HG02588 (cell line): ENCODE data around the gene DAPK2.
"Not testable (repeated sequence)": the region's sequence is repeated elsewhere in the genome, so short reads cannot be mapped to it uniquely, and the experiment has no call there.

Experiments
- ATAC-seq: cut with Tn5 transposase; IDR thresholded peaks from one replicate; pipeline ENCODE4 v1.9.1; 2021; ENCODE audit warnings: mild to moderate bottlenecking, moderate library complexity; ENCODE audit not compliant: unreplicated experiment

The DAPK2 gene

GRCh38 chr15:64046421-64047153 lies at the start of gene DAPK2:
TSS of gene DAPK2 (minus strand) at chr15:64046485. CDS start at chr15:64040261, 6,224 bp downstream.
- peak; percentile 58 for ATAC-seq

GRCh38 chr15:64095431-64095794 lies 49.1 kb upstream of the DAPK2 start:
- ATAC-seq: no peak

GRCh38 chr15:64093627-64094417 lies 47.5 kb upstream of the DAPK2 start, which contains the start of gene CIAO2A:
TSS of gene CIAO2A (minus strand) at chr15:64093838. CDS start at chr15:64093768, 70 bp downstream.
- peak; percentile 67 for ATAC-seq

- peak; percentile 20 for ATAC-seq
Measured at GRCh38 chr15:64092864-64093626, 46.8 kb upstream of the DAPK2 start.

GRCh38 chr15:64092075-64092820 lies 46.0 kb upstream of the DAPK2 start:
- ATAC-seq: no peak

- no peak for ATAC-seq
Measured at GRCh38 chr15:64090527-64090926, 44.2 kb upstream of the DAPK2 start.

GRCh38 chr15:64089543-64090280 lies 43.4 kb upstream of the DAPK2 start:
- ATAC-seq: no peak

- ATAC-seq: no peak
Measured at GRCh38 chr15:64082757-64083156, 36.5 kb upstream of the DAPK2 start.

- not testable (repeated sequence) for ATAC-seq
Measured at GRCh38 chr15:64073496-64073895, 27.2 kb upstream of the DAPK2 start.

GRCh38 chr15:64072812-64073211 lies 26.5 kb upstream of the DAPK2 start:
- no peak for ATAC-seq

GRCh38 chr15:64071931-64072765 lies 25.9 kb upstream of the DAPK2 start:
- ATAC-seq: no peak

GRCh38 chr15:64070965-64071851 lies 24.9 kb upstream of the DAPK2 start:
- no peak for ATAC-seq

GRCh38 chr15:64070106-64070505 lies 23.8 kb upstream of the DAPK2 start:
- no peak for ATAC-seq

- no peak for ATAC-seq
Measured at GRCh38 chr15:64068133-64068532, 21.8 kb upstream of the DAPK2 start.

- ATAC-seq: no peak
Measured at GRCh38 chr15:64067564-64068030, 21.3 kb upstream of the DAPK2 start.

- ATAC-seq: no peak
Measured at GRCh38 chr15:64066451-64066850, 20.2 kb upstream of the DAPK2 start.

- ATAC-seq: no peak
Measured at GRCh38 chr15:64060716-64061115, 14.4 kb upstream of the DAPK2 start.

GRCh38 chr15:64059104-64059503 lies 12.8 kb upstream of the DAPK2 start:
- not testable (repeated sequence) for ATAC-seq
